GM21447 (cell line): Measurements from ENCODE around the gene PKLR.
A peak's percentile ranks its signal among the peaks of the same experiment; 100 is the strongest.
"Not testable (repeated sequence)": the region's sequence is repeated elsewhere in the genome, so short reads cannot be mapped to it uniquely, and the experiment has no call there.

ENCODE experiments used
- ATAC-seq: cut with Tn5 transposase; IDR thresholded peaks from one replicate; pipeline ENCODE4 v1.9.1; 2021; ENCODE audit not compliant: unreplicated experiment

Gene PKLR

GRCh38 chr1:155301342-155301841 lies at the start of gene PKLR:
Gene PKLR (minus strand): TSS chr1:155301438. CDS start chr1:155301395, 43 bp downstream.
- ATAC-seq: no peak

- no peak for ATAC-seq
These were observed 41.6 kb upstream of the PKLR start for GRCh38 chr1:155342842-155343241.

DNA sequence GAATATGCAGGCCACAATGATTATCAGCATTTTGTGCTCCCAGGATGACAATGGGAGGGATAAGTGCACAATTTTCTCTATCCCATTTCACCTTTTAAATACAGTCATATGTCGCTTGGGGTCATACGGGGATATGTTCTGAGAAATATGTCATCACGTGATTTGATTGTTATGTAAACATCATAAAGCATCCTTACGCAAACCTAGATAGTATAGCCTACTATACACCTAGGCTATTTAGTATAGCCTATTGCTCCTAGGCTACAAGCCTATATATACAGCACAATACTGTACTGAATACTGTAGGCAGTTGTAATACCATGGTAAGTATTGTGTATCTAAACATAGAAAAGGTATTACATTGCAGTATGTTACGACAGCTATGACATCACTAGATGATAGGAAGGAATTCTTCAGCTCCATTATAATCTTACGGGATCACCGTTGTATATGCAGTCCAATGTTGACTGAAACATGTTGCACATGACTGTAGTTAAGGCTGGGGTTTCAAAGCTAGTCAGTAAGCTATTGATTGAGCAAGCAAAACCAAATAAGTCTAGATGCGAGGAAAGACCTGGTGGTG lies 38.4 kb upstream of the PKLR start:
- no peak for ATAC-seq

DNA sequence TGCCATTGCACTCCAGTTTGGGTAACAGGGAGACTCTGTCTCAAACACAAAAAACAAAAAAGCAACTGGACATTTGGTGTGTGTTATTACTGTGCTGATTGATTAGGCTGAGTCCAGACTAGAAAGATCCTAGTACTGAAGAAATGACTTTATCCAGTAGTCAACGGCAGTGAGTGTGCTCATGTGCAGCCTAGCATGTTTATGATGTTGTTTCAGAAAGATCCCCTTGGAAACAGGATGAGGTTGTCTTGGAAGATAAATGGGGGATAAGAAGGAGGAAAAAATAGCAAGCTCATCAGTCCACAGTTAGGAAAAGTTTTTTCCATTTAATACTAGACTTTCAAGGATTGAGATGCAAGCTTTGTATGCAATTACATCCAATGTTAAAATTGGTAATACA lies 33.7 kb upstream of the PKLR start:
- ATAC-seq: no peak

DNA sequence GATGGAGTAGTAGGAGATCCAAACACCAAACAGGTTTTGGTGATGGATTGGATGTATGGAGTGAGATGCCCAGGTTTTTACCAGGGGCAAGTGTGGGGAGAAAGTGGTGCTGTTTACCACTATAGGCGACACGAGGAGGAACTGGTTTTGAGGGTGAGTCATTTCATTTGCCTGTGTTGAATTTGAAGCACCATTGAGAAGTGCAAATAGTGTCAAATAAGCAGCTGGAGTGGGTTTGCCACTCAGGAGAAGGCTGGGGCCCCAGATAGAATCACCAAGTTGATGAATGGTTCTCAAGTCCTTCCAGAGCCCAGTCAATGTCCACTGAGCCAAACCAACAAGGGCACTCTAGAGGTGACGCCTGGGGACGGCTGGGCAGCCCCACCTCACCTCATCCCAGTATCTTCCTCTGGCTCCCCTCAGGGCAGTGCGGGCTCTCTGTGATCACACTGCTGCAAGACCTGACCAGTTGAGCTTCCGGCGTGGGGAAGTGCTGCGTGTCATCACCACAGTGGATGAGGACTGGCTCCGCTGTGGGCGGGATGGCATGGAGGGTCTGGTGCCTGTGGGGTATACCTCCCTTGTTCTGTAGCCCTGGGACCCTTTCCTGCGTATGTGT lies 28.9 kb upstream of the PKLR start:
- no peak for ATAC-seq

GRCh38 chr1:155328856-155329255 lies 27.6 kb upstream of the PKLR start:
- ATAC-seq: not testable (repeated sequence)

GRCh38 chr1:155327981-155328380 lies 26.7 kb upstream of the PKLR start:
- no peak for ATAC-seq

- ATAC-seq: no peak
These were observed 25.4 kb upstream of the PKLR start for GRCh38 chr1:155326631-155327037.

GRCh38 chr1:155326020-155326526 lies 24.8 kb upstream of the PKLR start:
- no peak for ATAC-seq

- no peak for ATAC-seq
These were observed 24.3 kb upstream of the PKLR start for GRCh38 chr1:155325603-155325893.

GRCh38 chr1:155324717-155325602 lies 23.7 kb upstream of the PKLR start:
- peak; percentile 1 for ATAC-seq

GRCh38 chr1:155324037-155324716 lies 22.9 kb upstream of the PKLR start:
- ATAC-seq: peak; percentile 58

DNA sequence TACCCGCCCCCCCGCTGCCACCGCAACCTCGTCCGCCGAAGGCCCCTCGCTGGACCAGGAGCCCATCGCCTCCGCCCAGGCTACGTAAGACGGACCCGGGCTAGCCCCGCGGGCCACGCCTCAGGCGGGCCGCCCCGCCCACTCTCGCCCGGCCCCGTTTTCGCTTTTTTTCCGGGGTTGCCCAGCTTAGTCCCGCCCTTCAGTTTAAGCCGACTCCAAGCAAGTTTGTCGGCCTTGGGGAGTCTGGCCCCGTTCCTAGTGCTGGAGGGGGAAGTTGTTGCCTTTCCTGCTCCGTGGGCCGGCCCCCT lies 22.4 kb upstream of the PKLR start:
- ATAC-seq: peak; percentile 45

GRCh38 chr1:155322953-155323728 lies 21.9 kb upstream of the PKLR start:
- peak; percentile 42 for ATAC-seq

DNA sequence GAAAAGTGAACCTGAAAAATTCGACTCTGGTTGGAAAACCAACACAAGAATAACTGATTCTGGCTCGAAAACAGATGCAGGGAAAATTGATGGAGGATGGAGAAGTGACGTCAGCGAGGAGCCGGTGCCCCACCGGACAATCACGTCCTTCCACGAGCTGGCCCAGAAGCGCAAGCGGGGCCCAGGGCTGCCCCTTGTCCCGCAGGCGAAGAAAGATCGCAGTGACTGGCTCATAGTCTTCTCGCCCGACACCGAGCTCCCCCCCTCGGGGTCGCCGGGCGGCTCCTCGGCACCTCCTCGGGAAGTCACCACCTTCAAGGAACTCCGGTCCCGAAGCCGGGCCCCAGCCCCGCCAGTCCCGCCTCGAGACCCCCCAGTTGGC lies 21.3 kb upstream of the PKLR start:
- no peak for ATAC-seq

DNA sequence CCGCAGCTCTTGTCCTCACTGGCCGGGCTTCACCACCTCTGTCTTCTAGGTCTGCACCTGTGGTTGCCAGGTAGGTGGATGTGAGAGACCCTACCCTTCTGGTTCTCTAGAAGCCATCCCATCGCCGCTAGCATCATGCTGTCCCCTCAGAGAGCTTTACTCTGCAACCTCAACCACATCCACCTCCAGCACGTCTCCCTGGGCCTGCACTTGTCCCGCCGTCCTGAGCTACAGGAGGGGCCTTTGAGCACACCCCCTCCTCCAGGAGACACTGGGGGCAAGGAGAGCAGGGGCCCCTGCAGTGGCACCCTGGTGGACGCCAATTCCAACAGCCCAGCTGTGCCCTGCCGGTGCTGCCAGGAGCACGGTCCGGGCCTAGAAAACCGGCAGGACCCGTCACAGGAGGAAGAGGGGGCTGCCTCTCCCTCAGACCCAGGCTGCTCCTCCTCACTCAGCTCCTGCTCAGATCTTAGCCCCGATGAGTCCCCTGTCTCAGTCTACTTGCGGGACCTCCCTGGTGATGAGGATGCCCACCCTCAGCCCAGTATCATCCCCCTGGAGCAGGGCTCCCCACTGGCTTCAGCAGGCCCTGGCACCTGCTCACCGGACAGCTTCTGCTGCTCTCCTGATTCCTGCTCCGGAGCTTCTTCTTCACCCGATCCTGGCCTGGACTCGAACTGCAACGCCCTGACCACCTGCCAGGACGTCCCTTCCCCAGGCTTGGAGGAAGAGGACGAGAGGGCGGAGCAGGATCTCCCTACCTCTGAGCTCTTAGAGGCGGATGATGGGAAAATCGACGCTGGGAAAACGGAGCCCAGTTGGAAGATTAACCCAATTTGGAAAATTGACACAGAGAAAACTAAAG lies 20.6 kb upstream of the PKLR start:
- no peak for ATAC-seq

- ATAC-seq: no peak
These were observed 19.7 kb upstream of the PKLR start, which contains the start of gene RUSC1 for GRCh38 chr1:155320661-155321617. Gene RUSC1 (plus strand): TSS chr1:155320894. CDS start chr1:155321774, 880 bp downstream.

GRCh38 chr1:155320252-155320651 lies 19.0 kb upstream of the PKLR start:
- ATAC-seq: no peak

DNA sequence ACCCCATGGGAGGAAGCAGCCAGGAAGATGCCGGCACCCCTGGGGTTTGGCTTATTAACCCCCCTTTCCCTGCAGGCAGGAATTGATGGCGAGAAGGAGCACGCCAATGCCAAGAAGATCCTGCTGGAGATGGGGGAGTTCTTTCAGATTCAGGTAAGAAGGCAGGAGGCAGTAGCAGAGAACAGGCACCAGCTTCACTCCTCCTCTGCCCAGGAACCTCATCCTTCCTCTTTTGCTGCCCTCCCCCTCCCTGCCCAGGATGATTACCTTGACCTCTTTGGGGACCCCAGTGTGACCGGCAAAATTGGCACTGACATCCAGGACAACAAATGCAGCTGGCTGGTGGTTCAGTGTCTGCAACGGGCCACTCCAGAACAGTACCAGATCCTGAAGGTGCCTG lies 18.3 kb upstream of the PKLR start:
- ATAC-seq: no peak
